ENCODE data around the gene LPP. TPM values are rescaled to one million over a fixed set of nuclear protein-coding genes. Genes with fewer than 3 reads are reported as not detected.

Gene LPP
- total and polyA plus RNA-seq, 2 of the 13 experiments (the other 11 are each of a cell fraction or from before 2014, with no cell fraction given) = 19.2 to 29.9 TPM

DNA sequence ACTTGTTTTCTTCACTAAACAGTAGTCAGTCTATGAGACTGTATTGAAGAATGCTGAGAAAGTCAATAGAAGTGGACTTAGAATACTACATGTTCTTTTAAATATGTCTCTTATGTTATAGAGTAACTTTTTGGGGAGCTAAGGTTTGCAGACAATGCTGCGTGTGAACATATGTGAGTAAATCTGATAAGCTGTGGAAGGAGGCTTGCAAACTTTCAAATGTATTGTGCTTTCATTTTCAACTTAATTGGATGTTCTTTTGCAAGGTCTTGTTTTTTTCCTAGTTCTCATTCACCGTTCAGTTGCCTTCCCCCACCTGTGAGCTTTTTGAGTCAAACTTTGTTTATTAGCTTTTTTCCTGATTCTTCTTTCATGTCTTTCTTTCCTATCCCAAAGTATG is 176.2 kb downstream of the LPP start (continued):
- TF ChIP-seq, protein P1, sequence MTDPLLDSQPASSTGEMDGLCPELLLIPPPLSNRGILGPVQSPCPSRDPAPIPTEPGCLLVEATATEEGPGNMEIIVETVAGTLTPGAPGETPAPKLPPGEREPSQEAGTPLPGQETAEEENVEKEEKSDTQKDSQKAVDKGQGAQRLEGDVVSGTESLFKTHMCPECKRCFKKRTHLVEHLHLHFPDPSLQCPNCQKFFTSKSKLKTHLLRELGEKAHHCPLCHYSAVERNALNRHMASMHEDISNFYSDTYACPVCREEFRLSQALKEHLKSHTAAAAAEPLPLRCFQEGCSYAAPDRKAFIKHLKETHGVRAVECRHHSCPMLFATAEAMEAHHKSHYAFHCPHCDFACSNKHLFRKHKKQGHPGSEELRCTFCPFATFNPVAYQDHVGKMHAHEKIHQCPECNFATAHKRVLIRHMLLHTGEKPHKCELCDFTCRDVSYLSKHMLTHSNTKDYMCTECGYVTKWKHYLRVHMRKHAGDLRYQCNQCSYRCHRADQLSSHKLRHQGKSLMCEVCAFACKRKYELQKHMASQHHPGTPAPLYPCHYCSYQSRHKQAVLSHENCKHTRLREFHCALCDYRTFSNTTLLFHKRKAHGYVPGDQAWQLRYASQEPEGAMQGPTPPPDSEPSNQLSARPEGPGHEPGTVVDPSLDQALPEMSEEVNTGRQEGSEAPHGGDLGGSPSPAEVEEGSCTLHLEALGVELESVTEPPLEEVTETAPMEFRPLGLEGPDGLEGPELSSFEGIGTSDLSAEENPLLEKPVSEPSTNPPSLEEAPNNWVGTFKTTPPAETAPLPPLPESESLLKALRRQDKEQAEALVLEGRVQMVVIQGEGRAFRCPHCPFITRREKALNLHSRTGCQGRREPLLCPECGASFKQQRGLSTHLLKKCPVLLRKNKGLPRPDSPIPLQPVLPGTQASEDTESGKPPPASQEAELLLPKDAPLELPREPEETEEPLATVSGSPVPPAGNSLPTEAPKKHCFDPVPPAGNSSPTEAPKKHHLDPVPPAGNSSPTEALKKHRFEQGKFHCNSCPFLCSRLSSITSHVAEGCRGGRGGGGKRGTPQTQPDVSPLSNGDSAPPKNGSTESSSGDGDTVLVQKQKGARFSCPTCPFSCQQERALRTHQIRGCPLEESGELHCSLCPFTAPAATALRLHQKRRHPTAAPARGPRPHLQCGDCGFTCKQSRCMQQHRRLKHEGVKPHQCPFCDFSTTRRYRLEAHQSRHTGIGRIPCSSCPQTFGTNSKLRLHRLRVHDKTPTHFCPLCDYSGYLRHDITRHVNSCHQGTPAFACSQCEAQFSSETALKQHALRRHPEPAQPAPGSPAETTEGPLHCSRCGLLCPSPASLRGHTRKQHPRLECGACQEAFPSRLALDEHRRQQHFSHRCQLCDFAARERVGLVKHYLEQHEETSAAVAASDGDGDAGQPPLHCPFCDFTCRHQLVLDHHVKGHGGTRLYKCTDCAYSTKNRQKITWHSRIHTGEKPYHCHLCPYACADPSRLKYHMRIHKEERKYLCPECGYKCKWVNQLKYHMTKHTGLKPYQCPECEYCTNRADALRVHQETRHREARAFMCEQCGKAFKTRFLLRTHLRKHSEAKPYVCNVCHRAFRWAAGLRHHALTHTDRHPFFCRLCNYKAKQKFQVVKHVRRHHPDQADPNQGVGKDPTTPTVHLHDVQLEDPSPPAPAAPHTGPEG (CRISPR knock-in tag; IDR thresholded peaks at IDR 0.05) = no peak

DNA sequence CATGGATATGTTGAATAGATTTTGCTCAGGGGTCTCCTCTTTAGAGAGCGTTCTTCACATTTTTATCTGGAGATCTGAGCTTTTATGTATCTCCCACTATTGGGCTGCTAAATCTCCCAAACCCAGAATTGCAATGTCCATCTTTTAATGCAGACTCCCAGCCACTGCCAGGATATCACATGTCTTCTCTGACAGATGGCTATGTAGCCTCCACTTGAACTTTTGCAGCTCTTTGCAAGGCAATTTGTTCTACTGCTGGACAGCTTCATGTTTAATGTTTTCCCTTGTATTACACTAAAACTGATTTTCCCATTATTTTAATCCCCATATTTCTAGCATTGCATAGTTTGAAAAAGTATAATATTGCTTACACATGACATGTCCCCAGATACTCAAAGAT is 177.2 kb downstream of the LPP start:
- ATAC-seq = no peak
- Histone ChIP-seq H3K27ac (ENCODE audit: extremely low read length, insufficient read depth, low read length) (no peak overlapping the region), H3K36me3 (replicated peaks in 1 of 2; ENCODE audit: control insufficient read depth in 1 of 2, insufficient read depth in 2 of 2, low read length in 2 of 2) (0 out of 5 replicates have a peak, but pooled peaks cover 0 to 4% of the 10 kb centered on the region in 2 experiments), H3K27me3 (ENCODE audit: control insufficient read depth in 1 of 2, insufficient read depth in 2 of 2, low read length in 2 of 2) (no peaks in the 10 kb centered on the region), H3K79me2 (ENCODE audit: insufficient read depth, low read length) (peaks cover 18% of the 10 kb centered on the region), H3K9ac (ENCODE audit: insufficient read depth, low read depth, low read length) (no peak overlapping the region), H3K4me3 (replicated peaks in 1 of 3; ENCODE audit: insufficient read depth in 1 of 3, low read depth in 2 of 3, low read length in 3 of 3) (no peak overlapping the region), H4K20me1 (ENCODE audit: insufficient read depth, low read length) (no peaks in the 10 kb centered on the region), H2AFZ (ENCODE audit: low read length) (no peak overlapping the region), H3K9me3 (ENCODE audit: low read length) (no peaks in the 10 kb centered on the region), H3K4me2 (ENCODE audit: low read depth, low read length) (no peak overlapping the region), H3K4me1 (ENCODE audit: insufficient read depth, low read length) (peaks cover 6% of the 10 kb centered on the region; the same call in 1 of the 2 replicates)
- POLR2A ChIA-PET = no interaction called here
- FAIRE-seq = no peak
- 95% methylated on average over 1 of the region's 1 CpG for WGBS (ENCODE audit: low lambda C conversion rate)
- no peak for TF ChIP-seq ZNF761 (CRISPR knock-in tag; conservative IDR thresholded peaks at IDR 0.05)
- no peak for TF ChIP-seq ZSCAN31 (CRISPR knock-in tag; IDR thresholded peaks at IDR 0.05; ENCODE audit: low read depth)
- no peak for TF ChIP-seq ZNF589 (CRISPR knock-in tag; conservative IDR thresholded peaks at IDR 0.05)
- no peak for TF ChIP-seq ZNF317 (CRISPR knock-in tag; IDR thresholded peaks at IDR 0.05)
- TF ChIP-seq ATAD3A (CRISPR knock-in tag; IDR thresholded peaks at IDR 0.05) = no peak
- TF ChIP-seq LCORL (IDR thresholded peaks at IDR 0.05) = no peak
- no peak for TF ChIP-seq LCORL (CRISPR knock-in tag; IDR thresholded peaks at IDR 0.05)
- TF ChIP-seq ZMYM2 (CRISPR knock-in tag; IDR thresholded peaks at IDR 0.05) = no peak
- no peak for TF ChIP-seq HNRNPL (IDR thresholded peaks at IDR 0.05; ENCODE audit: low read depth, low read length)
- no peak for TF ChIP-seq PCBP2 (optimal IDR thresholded peaks at IDR 0.05; ENCODE audit: low read depth, low read length, poor library complexity, severe bottlenecking)
- no peak for TF ChIP-seq CCAR2 (optimal IDR thresholded peaks at IDR 0.05; ENCODE audit: low read depth, low read length)
- TF ChIP-seq, protein P2, sequence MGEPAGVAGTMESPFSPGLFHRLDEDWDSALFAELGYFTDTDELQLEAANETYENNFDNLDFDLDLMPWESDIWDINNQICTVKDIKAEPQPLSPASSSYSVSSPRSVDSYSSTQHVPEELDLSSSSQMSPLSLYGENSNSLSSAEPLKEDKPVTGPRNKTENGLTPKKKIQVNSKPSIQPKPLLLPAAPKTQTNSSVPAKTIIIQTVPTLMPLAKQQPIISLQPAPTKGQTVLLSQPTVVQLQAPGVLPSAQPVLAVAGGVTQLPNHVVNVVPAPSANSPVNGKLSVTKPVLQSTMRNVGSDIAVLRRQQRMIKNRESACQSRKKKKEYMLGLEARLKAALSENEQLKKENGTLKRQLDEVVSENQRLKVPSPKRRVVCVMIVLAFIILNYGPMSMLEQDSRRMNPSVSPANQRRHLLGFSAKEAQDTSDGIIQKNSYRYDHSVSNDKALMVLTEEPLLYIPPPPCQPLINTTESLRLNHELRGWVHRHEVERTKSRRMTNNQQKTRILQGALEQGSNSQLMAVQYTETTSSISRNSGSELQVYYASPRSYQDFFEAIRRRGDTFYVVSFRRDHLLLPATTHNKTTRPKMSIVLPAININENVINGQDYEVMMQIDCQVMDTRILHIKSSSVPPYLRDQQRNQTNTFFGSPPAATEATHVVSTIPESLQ (CRISPR knock-in tag; conservative IDR thresholded peaks at IDR 0.05) = no peak
- TF ChIP-seq NFKBIZ (CRISPR knock-in tag; IDR thresholded peaks at IDR 0.05) = no peak
- BruUV-seq (replicated peaks) = no TSS peak
- DNase-seq (ENCODE audit: low spot score) = no peak
- in situ Hi-C loops (cut with HindIII; ENCODE audit: extremely low pct_ligation_motif_present, low pct_unique_long_range_greater_than_20kb) (no loop called here), intact Hi-C loops (cut with micrococcal nuclease; ENCODE audit: unreplicated experiment) (no loop called here)
- CTCF ChIA-PET (ENCODE audit: low intra/inter-chr PET ratio, low total read pairs) = no interaction called here
